Fibroblast of mammary gland (primary cell): Measurements from ENCODE around the gene ZNF341.

ENCODE experiments used
- DNase-seq: peaks from one replicate; pipeline ENCODE4 v3.0.0-alpha.2; 2010; ENCODE audit warnings: low read depth
- H3K4me3 ChIP-seq: 2 replicates; pipeline ENCODE4 v1.5.1; 2011; ENCODE audit warnings: low read depth, mild to moderate bottlenecking, low read length, moderate library complexity; ENCODE audit not compliant: control insufficient read depth
- TF ChIP-seq, protein P1 (sequence below): conservative IDR thresholded peaks from 2 replicates; pipeline ENCODE4 v1.5.1; 2011; ENCODE audit warnings: low read depth, low read length, inconsistent platforms; ENCODE audit not compliant: control insufficient read depth, insufficient read depth

ZNF341 gene

DNA sequence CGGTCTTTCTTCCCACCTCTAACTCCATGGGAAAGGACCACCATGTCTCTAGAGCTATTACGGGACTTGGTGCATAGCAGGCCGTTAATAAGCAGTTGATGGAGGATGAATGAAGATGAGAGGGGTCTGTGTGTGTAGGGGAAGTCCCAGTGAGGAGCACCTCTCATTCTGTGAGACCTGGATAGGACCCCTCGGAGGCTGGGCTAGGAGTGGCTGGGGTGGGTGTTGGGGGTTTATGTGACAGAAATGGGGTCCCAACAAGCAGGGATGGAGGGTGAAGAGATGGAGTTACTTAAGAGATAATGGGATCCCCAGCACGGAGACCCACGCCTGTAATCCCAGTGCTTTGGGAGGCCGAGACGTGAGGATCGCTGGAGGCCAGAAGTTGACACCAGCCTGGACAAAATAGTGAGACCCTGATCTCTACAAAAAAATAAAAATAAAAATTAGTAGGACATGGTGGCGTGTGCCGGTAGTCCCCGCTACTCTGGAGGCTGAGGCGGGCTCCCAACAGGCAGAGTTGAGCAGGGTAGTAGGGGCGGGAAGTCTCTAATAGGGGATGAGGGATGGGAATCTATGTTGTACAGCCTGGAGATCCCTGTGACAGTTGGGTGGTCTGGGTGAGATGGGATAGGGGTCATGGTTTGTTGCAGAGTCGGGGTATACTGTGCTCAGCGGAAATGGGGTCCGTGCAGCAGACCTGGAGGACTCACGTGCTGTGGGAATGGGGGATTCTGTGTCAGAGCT, 677 bp upstream of the ZNF341 start:
- DNase-seq: no peak
- TF ChIP-seq, protein P1, sequence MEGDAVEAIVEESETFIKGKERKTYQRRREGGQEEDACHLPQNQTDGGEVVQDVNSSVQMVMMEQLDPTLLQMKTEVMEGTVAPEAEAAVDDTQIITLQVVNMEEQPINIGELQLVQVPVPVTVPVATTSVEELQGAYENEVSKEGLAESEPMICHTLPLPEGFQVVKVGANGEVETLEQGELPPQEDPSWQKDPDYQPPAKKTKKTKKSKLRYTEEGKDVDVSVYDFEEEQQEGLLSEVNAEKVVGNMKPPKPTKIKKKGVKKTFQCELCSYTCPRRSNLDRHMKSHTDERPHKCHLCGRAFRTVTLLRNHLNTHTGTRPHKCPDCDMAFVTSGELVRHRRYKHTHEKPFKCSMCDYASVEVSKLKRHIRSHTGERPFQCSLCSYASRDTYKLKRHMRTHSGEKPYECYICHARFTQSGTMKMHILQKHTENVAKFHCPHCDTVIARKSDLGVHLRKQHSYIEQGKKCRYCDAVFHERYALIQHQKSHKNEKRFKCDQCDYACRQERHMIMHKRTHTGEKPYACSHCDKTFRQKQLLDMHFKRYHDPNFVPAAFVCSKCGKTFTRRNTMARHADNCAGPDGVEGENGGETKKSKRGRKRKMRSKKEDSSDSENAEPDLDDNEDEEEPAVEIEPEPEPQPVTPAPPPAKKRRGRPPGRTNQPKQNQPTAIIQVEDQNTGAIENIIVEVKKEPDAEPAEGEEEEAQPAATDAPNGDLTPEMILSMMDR: no peak
- peak overlapping the region; percentile 62 for H3K4me3 ChIP-seq

DNA sequence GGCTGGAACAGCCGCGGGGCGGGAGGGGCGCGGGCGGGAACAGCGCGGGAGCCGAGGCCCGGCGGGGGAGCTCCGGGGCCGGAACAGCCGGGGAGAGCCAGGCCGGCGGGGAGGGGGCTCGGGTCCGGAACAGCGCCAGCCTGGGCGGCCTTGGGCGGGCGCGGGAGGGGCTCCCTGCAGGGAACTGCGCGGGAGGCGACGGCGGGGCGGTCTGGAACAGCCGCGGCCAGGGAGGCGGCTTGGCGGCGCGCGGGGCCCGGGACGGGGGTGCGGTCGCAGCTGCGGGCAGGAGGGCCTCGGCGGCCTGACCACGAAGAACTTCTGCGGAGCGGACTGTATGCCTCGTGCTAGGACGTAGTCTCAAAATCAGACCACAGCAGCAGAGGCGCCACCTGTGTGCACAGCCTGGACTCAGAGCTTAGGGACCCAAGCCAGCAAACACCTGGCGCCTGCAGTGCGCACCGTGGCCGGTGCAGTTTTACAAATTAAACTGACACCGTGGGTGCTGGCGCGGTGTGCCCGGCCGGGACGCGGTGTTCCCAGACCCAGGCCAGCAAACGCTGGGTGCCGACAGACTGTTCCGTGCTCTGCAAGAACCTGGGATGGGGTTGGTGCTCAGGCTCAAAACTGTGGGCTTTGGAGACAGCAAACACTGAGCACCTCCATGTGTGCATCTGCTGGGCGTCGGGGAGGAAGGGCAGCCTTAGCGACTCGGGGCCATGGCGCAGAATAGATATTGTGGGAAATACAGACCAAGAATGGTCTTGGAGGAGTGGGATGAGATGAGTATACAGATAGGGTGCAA, 572 bp downstream of the ZNF341 start:
- TF ChIP-seq, protein P1: no peak
- DNase-seq: peak; percentile 73
- H3K4me3 ChIP-seq: peak overlapping the region; percentile 61

DNA sequence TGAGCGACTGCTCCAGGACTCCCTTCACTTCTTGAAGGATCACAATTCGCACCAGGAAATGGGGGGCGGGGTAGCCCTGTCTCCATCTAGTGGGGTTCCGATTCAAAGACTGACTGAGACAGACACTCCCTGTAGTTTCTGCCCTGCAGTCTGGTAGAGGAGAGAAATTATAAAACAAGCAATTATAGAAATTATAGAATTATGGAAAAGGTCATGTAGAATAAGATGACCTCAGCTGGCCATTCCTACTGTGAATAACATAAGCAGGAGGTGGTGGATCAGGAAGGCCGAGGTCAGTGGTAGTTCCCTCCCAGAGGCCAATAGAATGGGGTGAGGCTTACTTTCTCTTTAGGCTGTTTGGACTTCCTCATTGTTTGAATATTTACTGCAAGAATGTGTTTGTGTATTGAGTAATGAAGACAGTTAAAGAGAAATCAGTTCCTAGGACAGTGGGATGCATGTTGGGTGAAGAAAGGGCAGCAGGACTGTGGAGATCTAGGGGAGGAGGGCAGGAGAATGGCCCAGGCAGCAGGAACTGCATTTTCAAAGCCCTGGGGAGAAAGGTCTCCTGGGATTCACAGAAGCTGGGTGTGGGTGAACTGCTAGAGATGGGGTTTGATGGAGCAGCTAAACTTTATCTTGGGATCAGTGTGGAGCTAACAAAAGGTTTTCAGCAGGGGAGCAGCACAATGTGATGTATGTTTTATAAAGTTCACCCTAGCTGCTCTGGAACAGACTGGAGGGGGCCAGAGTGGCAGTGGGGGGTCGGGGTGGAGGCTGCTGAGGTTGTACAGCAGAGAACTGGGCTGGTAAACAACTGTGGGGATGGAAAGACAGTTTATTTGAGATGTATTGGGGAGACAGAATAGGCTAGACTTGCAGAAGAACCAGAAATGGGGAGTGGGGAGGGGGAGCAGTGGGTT, 2.1 kb downstream of the ZNF341 start:
- peak; percentile 72 for DNase-seq
- no peak overlapping the region for H3K4me3 ChIP-seq
- TF ChIP-seq, protein P1: no peak

DNA sequence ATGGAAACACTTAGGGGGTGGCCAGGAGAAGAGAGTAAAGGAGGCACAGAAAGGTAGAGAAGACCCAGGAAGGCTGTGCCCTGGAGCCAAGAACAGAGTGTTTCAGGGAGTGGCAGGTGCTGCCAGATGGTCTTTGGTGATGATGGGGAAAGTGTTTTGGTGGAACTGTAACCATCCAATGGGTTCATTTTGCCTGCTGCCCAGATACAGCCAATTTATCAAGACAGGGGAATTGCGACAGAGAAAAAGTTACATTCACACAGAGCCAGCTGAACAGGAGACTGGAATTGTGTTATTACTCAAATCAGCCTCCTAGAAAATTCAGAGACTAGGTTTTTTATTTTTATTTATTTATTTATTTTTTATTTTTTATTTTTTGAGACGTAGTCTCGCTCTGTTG, 5.2 kb downstream of the ZNF341 start:
- TF ChIP-seq, protein P1: no peak
- H3K4me3 ChIP-seq: no peak overlapping the region
- no peak for DNase-seq

DNA sequence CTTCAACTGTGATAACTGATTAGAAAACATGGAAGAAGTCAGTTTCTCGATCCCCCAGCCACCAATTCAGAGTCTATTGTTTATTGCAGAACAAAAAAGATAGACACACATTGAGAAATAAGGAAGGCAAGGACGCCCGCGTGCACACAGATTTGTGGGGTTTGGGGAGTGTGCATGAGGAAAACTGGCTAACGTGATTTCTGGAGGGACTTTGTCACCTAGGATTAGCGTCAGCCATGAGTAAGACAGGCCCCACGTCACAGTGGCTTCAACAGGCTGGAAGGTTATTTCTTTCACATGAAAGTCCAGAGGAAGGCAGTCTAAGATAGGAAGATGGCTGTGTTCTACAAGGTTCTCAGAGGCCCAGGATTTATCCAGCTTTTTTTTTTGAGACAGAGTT, 7.7 kb downstream of the ZNF341 start:
- TF ChIP-seq, protein P1: no peak
- DNase-seq: no peak
- H3K4me3 ChIP-seq: no peak overlapping the region

DNA sequence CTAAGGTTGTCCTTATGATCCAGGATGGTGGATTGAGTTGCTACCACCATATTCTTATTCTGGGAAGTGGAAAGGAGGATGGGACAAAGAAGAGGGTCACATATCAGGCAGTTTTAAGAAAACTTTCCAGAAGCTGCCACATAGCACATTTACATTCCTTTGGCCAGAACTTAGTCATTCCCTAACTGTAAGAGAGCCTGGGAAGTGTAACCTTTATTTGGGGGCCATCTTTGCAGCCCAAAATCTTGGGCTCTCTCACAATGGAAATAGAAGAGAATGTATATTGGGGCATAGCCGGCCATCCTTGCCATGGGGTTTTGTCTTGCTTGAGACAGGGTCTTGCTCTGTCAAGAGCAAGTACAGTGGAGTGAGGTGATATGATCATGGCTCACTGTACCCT, 8.4 kb downstream of the ZNF341 start:
- TF ChIP-seq, protein P1: no peak
- no peak for DNase-seq
- no peak overlapping the region for H3K4me3 ChIP-seq
